Amygdala (tissue), 56 donors: ENCODE measurements around the gene BTBD7.
"Not testable (repeated sequence)": the region's sequence is repeated elsewhere in the genome, so short reads cannot be mapped to it uniquely, and the experiment has no call there.

Experiments used
- DNase-seq, 56 donors: peaks; one replicate each; lab custom pipeline; 2025; lab: John Stamatoyannopoulos, UW

Gene BTBD7

GRCh38 chr14:93332853-93333630 lies at the start of gene BTBD7:
TSS of gene BTBD7 (minus strand) at chr14:93333036. CDS start at chr14:93296051, 36,985 bp downstream.
- DNase-seq, result peak; percentile 49 to 95 (median 86)

GRCh38 chr14:93381644-93382043 lies 48.8 kb upstream of the BTBD7 start:
- DNase-seq, result no peak

GRCh38 chr14:93379831-93380230 lies 47.0 kb upstream of the BTBD7 start:
- no peak for DNase-seq

GRCh38 chr14:93375673-93376156 lies 42.9 kb upstream of the BTBD7 start:
- DNase-seq, result no peak

GRCh38 chr14:93369713-93370266 lies 37.0 kb upstream of the BTBD7 start:
- DNase-seq, result peak in 3 of 56 donors; percentile 1 to 11 (median 9)

- no peak for DNase-seq
Measured at GRCh38 chr14:93368996-93369712, 36.3 kb upstream of the BTBD7 start.

- not testable (repeated sequence) for DNase-seq
Measured at GRCh38 chr14:93354873-93355272, 22.0 kb upstream of the BTBD7 start.

GRCh38 chr14:93348292-93348691 lies 15.5 kb upstream of the BTBD7 start:
- DNase-seq, result no peak

- DNase-seq, result no peak
Measured at GRCh38 chr14:93347850-93348249, 15.0 kb upstream of the BTBD7 start.

GRCh38 chr14:93346926-93347721 lies 14.3 kb upstream of the BTBD7 start, which contains the start of gene COX8C:
TSS of gene COX8C (plus strand) at chr14:93347182. CDS start at chr14:93347269, 87 bp downstream.
- no peak for DNase-seq

GRCh38 chr14:93343797-93344196 lies 11.0 kb upstream of the BTBD7 start:
- DNase-seq, result no peak

GRCh38 chr14:93343266-93343665 lies 10.4 kb upstream of the BTBD7 start:
- no peak for DNase-seq

- DNase-seq, result no peak
Measured at GRCh38 chr14:93337884-93338283, 5.0 kb upstream of the BTBD7 start.

- no peak for DNase-seq
Measured at GRCh38 chr14:93337143-93337753, 4.4 kb upstream of the BTBD7 start.

- DNase-seq, result peak in 1 of 56 donors; percentile 51
Measured at GRCh38 chr14:93333631-93334103, 831 bp upstream of the BTBD7 start.

- peak in 28 of 56 donors; percentile 9 to 80 (median 51) for DNase-seq
Measured at GRCh38 chr14:93332397-93332852, 411 bp downstream of the BTBD7 start.

- DNase-seq, result peak in 2 of 56 donors; percentile 36 to 40
Measured at GRCh38 chr14:93331728-93332396, 974 bp downstream of the BTBD7 start.

GRCh38 chr14:93331002-93331727 lies 1.7 kb downstream of the BTBD7 start:
- peak in 1 of 56 donors; percentile 7 for DNase-seq
